ENCODE data around the gene TFB1M.

The TFB1M gene

DNA sequence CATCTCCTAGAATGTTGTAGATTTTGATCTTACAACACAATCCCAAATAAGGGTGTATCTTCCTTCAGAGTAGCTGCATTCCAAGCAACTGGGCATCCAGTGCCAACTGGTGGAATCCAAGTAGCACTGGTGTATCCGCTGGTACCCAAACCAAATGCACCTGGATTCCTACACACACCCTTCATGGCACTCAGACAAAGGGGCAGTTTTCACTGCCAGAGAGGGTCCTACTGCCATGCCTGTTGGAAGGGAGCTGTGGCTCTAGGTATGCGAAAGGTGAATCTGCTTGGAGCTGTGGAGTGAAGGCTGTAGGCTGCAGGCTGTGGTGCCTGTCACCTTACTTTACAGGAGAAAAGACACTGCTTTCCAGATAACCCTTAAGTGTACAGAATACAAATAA lies 67.5 kb downstream of the TFB1M start:
- Histone ChIP-seq H3K4me3 (no peak overlapping the region), H3K27ac (peak overlapping the region in 1 of 2 donors; percentile 53)
- TF ChIP-seq, protein P1, sequence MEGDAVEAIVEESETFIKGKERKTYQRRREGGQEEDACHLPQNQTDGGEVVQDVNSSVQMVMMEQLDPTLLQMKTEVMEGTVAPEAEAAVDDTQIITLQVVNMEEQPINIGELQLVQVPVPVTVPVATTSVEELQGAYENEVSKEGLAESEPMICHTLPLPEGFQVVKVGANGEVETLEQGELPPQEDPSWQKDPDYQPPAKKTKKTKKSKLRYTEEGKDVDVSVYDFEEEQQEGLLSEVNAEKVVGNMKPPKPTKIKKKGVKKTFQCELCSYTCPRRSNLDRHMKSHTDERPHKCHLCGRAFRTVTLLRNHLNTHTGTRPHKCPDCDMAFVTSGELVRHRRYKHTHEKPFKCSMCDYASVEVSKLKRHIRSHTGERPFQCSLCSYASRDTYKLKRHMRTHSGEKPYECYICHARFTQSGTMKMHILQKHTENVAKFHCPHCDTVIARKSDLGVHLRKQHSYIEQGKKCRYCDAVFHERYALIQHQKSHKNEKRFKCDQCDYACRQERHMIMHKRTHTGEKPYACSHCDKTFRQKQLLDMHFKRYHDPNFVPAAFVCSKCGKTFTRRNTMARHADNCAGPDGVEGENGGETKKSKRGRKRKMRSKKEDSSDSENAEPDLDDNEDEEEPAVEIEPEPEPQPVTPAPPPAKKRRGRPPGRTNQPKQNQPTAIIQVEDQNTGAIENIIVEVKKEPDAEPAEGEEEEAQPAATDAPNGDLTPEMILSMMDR (IDR thresholded peaks at IDR 0.05): no peak
- no peak for DNase-seq (ENCODE audit: low spot score)

DNA sequence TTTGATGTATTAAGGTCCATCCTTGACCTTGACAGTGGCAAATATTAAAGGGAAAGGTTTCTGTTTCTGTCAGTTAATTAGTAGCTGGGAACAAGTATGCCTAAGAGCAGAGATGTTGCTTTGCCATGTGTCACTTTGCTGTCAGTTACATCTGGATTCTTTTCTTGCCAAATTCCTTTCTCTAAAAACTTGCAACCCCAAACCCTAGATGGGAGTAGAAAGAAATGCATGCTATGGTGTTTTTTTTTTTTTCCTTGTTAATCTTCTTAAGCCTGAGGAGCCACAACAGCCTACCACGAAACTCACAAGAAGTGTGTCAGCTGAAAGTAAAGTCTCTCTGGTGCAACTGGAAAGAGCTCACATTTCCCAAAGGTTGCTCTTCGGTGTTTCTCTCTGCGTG lies 68.5 kb downstream of the TFB1M start:
- DNase-seq (ENCODE audit: low spot score): no peak
- H3K27ac ChIP-seq: no peak overlapping the region
- TF ChIP-seq, protein P1 (IDR thresholded peaks at IDR 0.05): no peak
- no peak overlapping the region for H3K4me3 ChIP-seq

DNA sequence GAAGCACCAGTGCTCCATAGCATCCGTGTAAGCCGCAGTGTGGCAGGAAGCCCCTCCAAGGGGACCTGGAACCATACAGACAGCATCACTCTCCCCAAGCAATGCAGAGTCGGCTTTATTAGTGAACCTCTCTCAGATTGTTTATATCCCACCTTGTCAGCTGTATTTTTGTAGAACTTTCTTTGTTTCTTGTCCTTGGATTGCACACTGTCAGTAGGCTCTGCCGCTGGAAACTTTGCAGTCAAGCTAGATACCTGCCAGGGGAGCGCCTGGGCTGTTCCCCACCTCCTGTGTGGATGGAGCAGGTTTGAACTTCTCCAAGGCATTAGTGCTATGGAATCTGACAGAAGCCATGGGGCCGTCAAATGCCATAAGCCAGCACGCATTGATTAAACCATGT lies 69.1 kb downstream of the TFB1M start:
- DNase-seq (ENCODE audit: low spot score): no peak
- Histone ChIP-seq H3K4me3 (no peak overlapping the region), H3K27ac (no peak overlapping the region)
- TF ChIP-seq, protein P1 (IDR thresholded peaks at IDR 0.05): no peak

DNA sequence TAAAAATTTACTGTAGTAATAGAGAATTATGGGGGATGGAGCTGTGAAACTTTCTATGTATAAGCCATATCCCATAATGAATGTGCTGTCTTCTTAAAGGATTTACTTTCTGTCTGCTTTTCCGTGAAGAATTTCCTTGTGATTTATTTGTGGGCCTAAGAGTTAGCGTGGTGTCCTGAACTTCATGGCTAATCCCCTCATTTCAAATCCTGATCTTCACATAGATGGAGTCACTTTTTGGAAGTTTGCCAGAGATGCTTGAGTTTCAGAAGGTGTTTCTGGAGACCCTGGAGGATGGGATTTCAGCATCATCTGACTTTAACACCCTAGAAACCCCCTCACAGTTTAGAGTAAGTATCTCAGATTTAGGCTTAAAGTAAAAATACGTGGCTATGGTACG lies 69.8 kb downstream of the TFB1M start:
- Histone ChIP-seq H3K27ac (no peak overlapping the region), H3K4me3 (no peak overlapping the region)
- TF ChIP-seq, protein P1 (IDR thresholded peaks at IDR 0.05): no peak
- DNase-seq (ENCODE audit: low spot score): no peak

DNA sequence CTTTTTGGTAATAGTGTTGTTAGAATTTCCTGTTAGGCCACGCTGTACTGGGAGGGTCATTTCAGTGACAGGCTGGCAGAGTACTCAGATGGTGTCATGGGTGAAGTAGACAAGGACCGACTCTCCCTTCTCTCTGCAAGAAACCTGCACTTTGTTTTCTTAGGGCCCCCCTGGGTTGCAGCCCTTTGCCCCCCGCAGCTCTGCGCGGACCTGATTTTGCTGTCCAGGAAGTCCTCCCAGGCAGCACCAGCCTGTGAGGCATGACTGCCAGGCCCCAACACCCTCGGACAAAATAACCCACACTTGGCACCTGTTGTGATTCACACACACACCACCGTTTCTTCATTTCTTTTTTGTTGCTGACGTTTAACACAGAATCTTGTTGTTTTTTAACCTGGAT lies 72.3 kb downstream of the TFB1M start:
- Histone ChIP-seq H3K4me3 (no peak overlapping the region), H3K27ac (no peak overlapping the region)
- TF ChIP-seq, protein P1 (IDR thresholded peaks at IDR 0.05): no peak
- no peak for DNase-seq (ENCODE audit: low spot score)

DNA sequence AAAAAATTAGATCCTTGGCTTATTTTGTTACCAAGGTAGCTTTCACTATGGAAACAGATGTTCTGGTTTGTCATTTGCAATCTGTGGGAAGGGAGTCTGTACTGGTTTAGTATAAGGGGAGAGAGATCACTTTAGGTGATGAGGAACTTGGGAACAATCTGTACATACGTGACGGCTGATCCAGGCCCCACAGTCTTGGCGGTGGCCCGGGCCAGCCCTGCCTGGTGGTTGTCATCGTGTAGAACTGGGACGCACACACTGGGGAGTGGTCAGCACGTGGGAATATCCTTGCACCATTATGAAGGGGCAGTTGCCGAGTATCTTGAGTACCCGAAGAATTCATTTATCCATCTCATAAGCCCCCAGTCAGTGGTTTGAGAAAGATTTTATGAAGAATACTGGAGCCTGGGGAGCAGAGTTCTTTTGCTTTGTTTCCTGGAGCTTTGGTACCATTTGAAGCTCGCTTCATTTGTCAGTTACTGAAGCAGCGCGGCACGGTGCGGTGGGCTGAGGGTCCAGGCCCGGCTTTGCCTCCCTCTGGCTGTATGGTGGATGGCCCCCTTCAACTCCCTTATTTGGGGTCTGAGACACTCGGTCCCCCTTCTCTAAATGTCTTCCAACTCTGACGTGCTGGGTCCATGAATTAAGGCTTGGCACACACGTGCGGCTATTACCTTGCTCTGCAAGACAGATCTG lies 73.2 kb downstream of the TFB1M start:
- no peak overlapping the region for H3K27ac ChIP-seq
- no peak for DNase-seq (ENCODE audit: low spot score)
- H3K4me3 ChIP-seq: no peak overlapping the region
- TF ChIP-seq, protein P1 (IDR thresholded peaks at IDR 0.05): no peak

DNA sequence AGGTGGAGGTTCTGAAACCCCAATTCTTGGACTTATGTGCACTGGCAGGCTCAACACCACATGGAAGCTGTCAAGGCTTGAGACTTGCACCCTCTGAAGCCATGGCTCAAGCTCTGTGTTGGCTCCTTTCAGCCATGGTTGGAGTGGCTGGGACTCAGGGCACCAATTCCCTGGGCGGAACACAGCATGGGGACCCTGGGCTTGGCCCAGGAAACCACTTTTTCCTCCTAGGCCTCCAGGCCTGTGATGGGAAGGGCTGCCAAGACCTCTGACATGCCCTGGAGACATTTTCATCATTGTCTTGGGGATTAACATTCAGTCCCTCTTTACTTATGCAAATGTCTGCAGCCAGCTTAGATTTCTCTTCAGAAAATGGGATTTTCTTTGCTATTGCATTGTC lies 76.7 kb downstream of the TFB1M start:
- TF ChIP-seq, protein P1 (IDR thresholded peaks at IDR 0.05): no peak
- Histone ChIP-seq H3K4me3 (no peak overlapping the region), H3K27ac (no peak overlapping the region)
- DNase-seq (ENCODE audit: low spot score): no peak
